H1 (cell line): ENCODE results near the gene SLC25A24. TPM values are rescaled to one million over a fixed set of nuclear protein-coding genes. Genes with fewer than 3 reads are reported as not detected.

ENCODE experiments used
- CTCF ChIA-PET: fragments of 300-600 bp; sonication (Branson Sonifier 250); formaldehyde crosslinking; loops from one replicate; lab custom pipeline; 2021; ENCODE audit not compliant: partially characterized antibody; lab: Charles Lee
- POLR2A ChIA-PET: fragments of 300-600 bp; sonication (Branson Sonifier 250); formaldehyde crosslinking; loops from one replicate; lab custom pipeline; 2021; ENCODE audit warnings: inconsistent platforms; ENCODE audit not compliant: partially characterized antibody; lab: Charles Lee
- DNase-seq, 2 experiments: peaks; one replicate each; pipeline versions ENCODE4 v3.0.0 to v3.0.0-alpha.2; 2010 to 2022; ENCODE audit warnings: low spot score in 2 of 2, low read depth in 1 of 2, mixed read lengths in 1 of 2
- FAIRE-seq: peaks from 2 replicates; lab custom pipeline; 2011; peaks lifted over from hg19 to GRCh38; lab: Jason Lieb, UNC
- H2AFZ ChIP-seq: 2 replicates; pipeline ENCODE4 v1.8.1; 2012; ENCODE audit warnings: low read length, inconsistent platforms
- H2AK5ac ChIP-seq: 2 replicates; pipeline ENCODE4 v1.6.1; 2013; ENCODE audit warnings: low read depth, low read length
- H2BK120ac ChIP-seq: replicated peaks from 2 replicates; pipeline ENCODE3; 2013; ENCODE audit warnings: low read depth, low read length, inconsistent platforms
- H2BK12ac ChIP-seq: 2 replicates; pipeline ENCODE4 v1.6.1; 2013; ENCODE audit warnings: low read depth, low read length
- H2BK15ac ChIP-seq: 2 replicates; pipeline ENCODE4 v1.6.1; 2013; ENCODE audit warnings: low read length
- H2BK20ac ChIP-seq: 2 replicates; pipeline ENCODE4 v1.6.1; 2013; ENCODE audit warnings: low read length
- H2BK5ac ChIP-seq: 2 replicates; pipeline ENCODE4 v1.6.1; 2013; ENCODE audit warnings: low read depth, low read length
- H3K14ac ChIP-seq: 2 replicates; pipeline ENCODE4 v1.6.1; 2013; ENCODE audit warnings: inconsistent platforms; ENCODE audit not compliant: insufficient read length
- H3K18ac ChIP-seq: 2 replicates; pipeline ENCODE4 v1.6.1; 2013; ENCODE audit warnings: low read length; ENCODE audit errors: extremely low read depth
- H3K23ac ChIP-seq: 2 replicates; pipeline ENCODE4 v1.6.1; 2013; ENCODE audit warnings: inconsistent platforms; ENCODE audit not compliant: insufficient read length
- H3K23me2 ChIP-seq: 2 replicates; pipeline ENCODE4 v1.6.1; 2013; ENCODE audit warnings: low read depth, low read length
- H3K27ac ChIP-seq: 2 replicates; pipeline ENCODE4 v1.6.1; 2011; ENCODE audit warnings: low read depth, low read length, inconsistent platforms
- H3K27me3 ChIP-seq, 4 experiments: replicated peaks in 1 of 4; 1 replicate in 1 of 4; 2 replicates in 3 of 4; pipeline versions ENCODE4 v1.6.1 to v1.8.1; 2011 to 2013; ENCODE audit warnings: low read length in 3 of 4, mild to moderate bottlenecking in 3 of 4, inconsistent platforms in 2 of 4, mixed read lengths in 2 of 4, moderate library complexity in 1 of 4; ENCODE audit not compliant: control insufficient read depth in 3 of 4, insufficient read depth in 3 of 4; ENCODE audit errors: extremely low read depth in 1 of 4
- H3K36me3 ChIP-seq, 4 experiments: 2 replicates each; pipeline versions ENCODE4 v1.6.1 to v1.8.1; 2011 to 2013; ENCODE audit warnings: mild to moderate bottlenecking in 4 of 4, low read length in 3 of 4, moderate library complexity in 2 of 4, control low read depth in 1 of 4, inconsistent platforms in 1 of 4; ENCODE audit not compliant: insufficient read depth in 4 of 4, control insufficient read depth in 2 of 4
- H3K4ac ChIP-seq: replicated peaks from 2 replicates; pipeline ENCODE3; 2013; ENCODE audit warnings: low read length, low read depth, mixed read lengths, inconsistent platforms; ENCODE audit not compliant: insufficient read length
- H3K4me1 ChIP-seq, 4 experiments: replicated peaks in 1 of 4; 1 replicate in 1 of 4; 2 replicates in 3 of 4; pipeline versions ENCODE4 v1.6.1 to v1.8.1; 2011 to 2013; ENCODE audit warnings: low read length in 3 of 4, inconsistent platforms in 2 of 4, mixed read lengths in 1 of 4; ENCODE audit not compliant: insufficient read depth in 4 of 4, control insufficient read depth in 3 of 4
- H3K4me2 ChIP-seq, 2 experiments: 2 replicates each; pipeline versions ENCODE4 v1.6.1 to v1.8.1; 2011 to 2013; ENCODE audit warnings: low read depth in 2 of 2, low read length in 2 of 2, control low read depth in 1 of 2, inconsistent platforms in 1 of 2, mild to moderate bottlenecking in 1 of 2; ENCODE audit not compliant: insufficient read depth in 1 of 2
- H3K4me3 ChIP-seq, 4 experiments: fragments of 200-600, 300-600 bp in 1 of 4; sonication (generic), shearing (Covaris generic), sonication (Bioruptor Twin) in 1 of 4; 2 replicates each; pipeline versions ENCODE4 v1.5.1 to v1.8.1; 2011 to 2016; ENCODE audit warnings: low read length in 4 of 4, low read depth in 3 of 4, control low read depth in 2 of 4, inconsistent platforms in 2 of 4, mild to moderate bottlenecking in 2 of 4, mixed read lengths in 1 of 4, moderate library complexity in 1 of 4; ENCODE audit not compliant: insufficient read depth in 2 of 4; ENCODE audit errors: extremely low read depth in 1 of 4
- H3K56ac ChIP-seq: replicated peaks from 2 replicates; pipeline ENCODE3; 2013; ENCODE audit warnings: low read depth, mild to moderate bottlenecking, mixed read lengths, low read length, inconsistent platforms; ENCODE audit not compliant: insufficient read length
- H3K79me1 ChIP-seq: 2 replicates; pipeline ENCODE4 v1.6.1; 2013; ENCODE audit warnings: low read depth, low read length, control low read depth
- H3K79me2 ChIP-seq, 2 experiments: 2 replicates each; pipeline versions ENCODE4 v1.6.1 to v1.8.1; 2012 to 2013; ENCODE audit warnings: low read length in 2 of 2, mild to moderate bottlenecking in 2 of 2, inconsistent platforms in 1 of 2; ENCODE audit not compliant: insufficient read depth in 2 of 2, control insufficient read depth in 1 of 2
- H3K9ac ChIP-seq, 4 experiments: replicated peaks in 1 of 4; 1 replicate in 1 of 4; 2 replicates in 3 of 4; pipeline versions ENCODE4 v1.6.1 to v1.8.1; 2011 to 2013; ENCODE audit warnings: low read depth in 3 of 4, low read length in 3 of 4, control low read depth in 2 of 4, mild to moderate bottlenecking in 2 of 4, moderate library complexity in 2 of 4, inconsistent platforms in 1 of 4; ENCODE audit errors: extremely low read depth in 1 of 4
- H3K9me3 ChIP-seq, 2 experiments: 2 replicates each; pipeline versions ENCODE4 v1.6.1 to v1.8.1; 2012 to 2013; ENCODE audit warnings: mild to moderate bottlenecking in 2 of 2, moderate library complexity in 2 of 2, control low read depth in 1 of 2, inconsistent platforms in 1 of 2, low read depth in 1 of 2, low read length in 1 of 2, mixed read lengths in 1 of 2; ENCODE audit not compliant: insufficient read depth in 2 of 2
- H4K20me1 ChIP-seq, 2 experiments: replicated peaks in 1 of 2; 2 replicates each; pipeline versions ENCODE3 to v1.8.1; 2011 to 2013; ENCODE audit warnings: inconsistent platforms in 2 of 2, low read length in 2 of 2, mild to moderate bottlenecking in 1 of 2; ENCODE audit not compliant: insufficient read depth in 2 of 2, control insufficient read depth in 1 of 2
- H4K5ac ChIP-seq: 2 replicates; pipeline ENCODE4 v1.6.1; 2013; ENCODE audit warnings: low read length, low read depth, mixed read lengths, inconsistent platforms; ENCODE audit not compliant: insufficient read length
- H4K8ac ChIP-seq: 2 replicates; pipeline ENCODE4 v1.8.0; 2013; ENCODE audit warnings: mild to moderate bottlenecking, moderate library complexity, low read length, inconsistent platforms; ENCODE audit not compliant: insufficient read depth; ENCODE audit errors: extremely low read depth
- H4K91ac ChIP-seq: replicated peaks from 2 replicates; pipeline ENCODE3; 2013; ENCODE audit warnings: low read length, mixed read lengths, inconsistent platforms; ENCODE audit not compliant: insufficient read length
- SIN3A ChIP-seq, 2 experiments: IDR thresholded peaks in 1 of 2; conservative IDR thresholded peaks in 1 of 2; 2 replicates each; pipeline ENCODE4 v1.6.1; 2011 to 2012; ENCODE audit warnings: low read length in 2 of 2, improper control_type of control experiment in 1 of 2, low read depth in 1 of 2, mild to moderate bottlenecking in 1 of 2
- SIX5 ChIP-seq: IDR thresholded peaks from 2 replicates; pipeline ENCODE4 v1.6.1; 2011; ENCODE audit warnings: mild to moderate bottlenecking, low read depth, low read length
- WGBS, 2 experiments: shearing (Covaris generic) in 1 of 2; methylation state at CpG; one replicate each; pipeline versions ENCODE4 v1.1.6 to v1.1.7; 2013 to 2015; ENCODE audit warnings: low lambda C conversion rate in 2 of 2, mixed read lengths in 2 of 2, inconsistent platforms in 1 of 2, low coverage in 1 of 2, missing lambda C conversion rate in 1 of 2; ENCODE audit not compliant: insufficient replicate concordance in 2 of 2, insufficient coverage in 1 of 2, insufficient read length in 1 of 2; ENCODE audit errors: extremely low coverage in 1 of 2, missing lambda C conversion rate in 1 of 2; 5-methylcytosine and 5-hydroxymethylcytosine counted together
- polyA plus RNA-seq, 7 experiments: library from polyadenylated mRNA; depleted of rRNA in 3 of 7; stranded (reverse) in 5 of 7; unstranded in 2 of 7; fragments of >200 nt in 5 of 7; fragments of 200-250 nt in 2 of 7; gene quantifications; 1 replicate in 5 of 7; 2 replicates in 1 of 7; 4 replicates in 1 of 7; pipeline versions ENCODE4 v1.2.1 to v1.2.3, GENCODE V29; 2011 to 2013; ENCODE audit warnings: missing spikeins in 2 of 7, mixed read lengths in 2 of 7
- total RNA-seq: library from RNA; stranded (reverse); fragmentation: NEBNext Ultra II Directional; extraction: Animal tissue kit (Norgen Biotek cat#: 25700); gene quantifications from 2 replicates; pipeline ENCODE4 v1.2.1, GENCODE V29; 2021

The SLC25A24 gene
- total and polyA plus RNA-seq, 2 of the 8 experiments (the other 6 are each of a cell fraction or from before 2014, with no cell fraction given) = 13.6 to 40.6 TPM

GRCh38 chr1:108188801-108189200 is 11.3 kb downstream of the SLC25A24 start:
- Histone ChIP-seq H2AK5ac (no peak overlapping the region), H2BK120ac (no peak overlapping the region), H4K20me1 (peaks cover 0 to 2% of the 10 kb centered on the region in 2 experiments), H2AFZ (no peak overlapping the region), H3K9me3 (no peaks in the 10 kb centered on the region), H2BK12ac (no peak overlapping the region), H3K27ac (no peak overlapping the region), H2BK5ac (no peak overlapping the region), H3K9ac (no peak overlapping the region), H3K79me1 (peaks cover 5% of the 10 kb centered on the region), H3K18ac (no peak overlapping the region), H3K23ac (no peak overlapping the region), H4K5ac (no peak overlapping the region), H3K4me2 (no peak overlapping the region), H3K79me2 (peaks cover 4 to 62% of the 10 kb centered on the region in 2 experiments; a peak in 3 of 4 replicates), H3K36me3 (peaks cover 0 to 9% (median 1%) of the 10 kb centered on the region in 4 experiments; a peak in 4 of 8 replicates), H3K23me2 (no peaks in the 10 kb centered on the region; the same call in 1 of the 2 replicates), H3K4me3 (no peak overlapping the region), H3K56ac (no peak overlapping the region), H3K14ac (no peak overlapping the region), H2BK15ac (no peak overlapping the region), H3K4me1 (no peaks in the 10 kb centered on the region), H4K8ac (no peak overlapping the region), H3K4ac (no peak overlapping the region), H4K91ac (no peak overlapping the region), H3K27me3 (no peaks in the 10 kb centered on the region), H2BK20ac (no peak overlapping the region)
- no peak for TF ChIP-seq SIN3A (conservative IDR thresholded peaks at IDR 0.05 in 1 of 2, IDR thresholded peaks at IDR 0.05 in 1 of 2; ENCODE audit: low read depth in 1 of 2, low read length in 2 of 2)
- no peak for TF ChIP-seq SIX5
- FAIRE-seq = no peak
- DNase-seq = no peak
- CTCF ChIA-PET = no interaction called here
- POLR2A ChIA-PET = no interaction called here
- 76% methylated on average over 1 of the region's 1 CpG; no CpG with 5 or more reads in 1 of the 2 experiments for WGBS, 2 experiments
